Measurements from ENCODE around the gene ITIH4.

The ITIH4 gene

GRCh38 chr3:52792961-52793695, 37.3 kb downstream of the ITIH4 start:
- no peak for TF ChIP-seq GATA3 (IDR thresholded peaks at IDR 0.05; ENCODE audit: low read depth, low read length)
- no peak for TF ChIP-seq GATA2 (IDR thresholded peaks at IDR 0.05; ENCODE audit: low read depth, low read length)

- TF ChIP-seq GATA2 (IDR thresholded peaks at IDR 0.05; ENCODE audit: low read depth, low read length) (no peak), GATA3 (IDR thresholded peaks at IDR 0.05; ENCODE audit: low read depth, low read length) (no peak)
Observed at GRCh38 chr3:52792413-52792812, 38.1 kb downstream of the ITIH4 start.

GRCh38 chr3:52791928-52792327, 38.5 kb downstream of the ITIH4 start:
- TF ChIP-seq GATA2 (IDR thresholded peaks at IDR 0.05; ENCODE audit: low read depth, low read length) = no peak
- no peak for TF ChIP-seq GATA3 (IDR thresholded peaks at IDR 0.05; ENCODE audit: low read depth, low read length)

GRCh38 chr3:52791366-52791765, 39.1 kb downstream of the ITIH4 start:
- TF ChIP-seq GATA2 (IDR thresholded peaks at IDR 0.05; ENCODE audit: low read depth, low read length) (no peak), GATA3 (IDR thresholded peaks at IDR 0.05; ENCODE audit: low read depth, low read length) (no peak)

- TF ChIP-seq GATA3 (IDR thresholded peaks at IDR 0.05; ENCODE audit: low read depth, low read length) = no peak
- TF ChIP-seq GATA2 (IDR thresholded peaks at IDR 0.05; ENCODE audit: low read depth, low read length) = no peak
Observed at GRCh38 chr3:52790741-52791140, 39.7 kb downstream of the ITIH4 start.

- TF ChIP-seq GATA2 (IDR thresholded peaks at IDR 0.05; ENCODE audit: low read depth, low read length) (no peak), GATA3 (IDR thresholded peaks at IDR 0.05; ENCODE audit: low read depth, low read length) (no peak)
Observed at GRCh38 chr3:52790337-52790736, 40.1 kb downstream of the ITIH4 start.

GRCh38 chr3:52789746-52790040, 40.8 kb downstream of the ITIH4 start:
- TF ChIP-seq GATA3 (IDR thresholded peaks at IDR 0.05; ENCODE audit: low read depth, low read length) (no peak), GATA2 (IDR thresholded peaks at IDR 0.05; ENCODE audit: low read depth, low read length) (no peak)

- TF ChIP-seq GATA3 (IDR thresholded peaks at IDR 0.05; ENCODE audit: low read depth, low read length) (no peak), GATA2 (IDR thresholded peaks at IDR 0.05; ENCODE audit: low read depth, low read length) (no peak)
Observed at GRCh38 chr3:52788890-52789745, 41.4 kb downstream of the ITIH4 start.

GRCh38 chr3:52787672-52788625, 42.5 kb downstream of the ITIH4 start:
- no peak for TF ChIP-seq GATA2 (IDR thresholded peaks at IDR 0.05; ENCODE audit: low read depth, low read length)

GRCh38 chr3:52787246-52787645, 43.2 kb downstream of the ITIH4 start:
- no peak for TF ChIP-seq GATA3 (IDR thresholded peaks at IDR 0.05; ENCODE audit: low read depth, low read length)
- TF ChIP-seq GATA2 (IDR thresholded peaks at IDR 0.05; ENCODE audit: low read depth, low read length) = no peak

GRCh38 chr3:52786330-52787215, 43.9 kb downstream of the ITIH4 start:
- no peak for TF ChIP-seq GATA3 (IDR thresholded peaks at IDR 0.05; ENCODE audit: low read depth, low read length)
- TF ChIP-seq GATA2 (IDR thresholded peaks at IDR 0.05; ENCODE audit: low read depth, low read length) = no peak

- TF ChIP-seq GATA3 (IDR thresholded peaks at IDR 0.05; ENCODE audit: low read depth, low read length) = no peak
- TF ChIP-seq GATA2 (IDR thresholded peaks at IDR 0.05; ENCODE audit: low read depth, low read length) = no peak
Observed at GRCh38 chr3:52784931-52785590, 45.4 kb downstream of the ITIH4 start.

Measured in SH-SY5Y (cell line).